Cardiac fibroblast (primary cell): ENCODE results near the gene CDRT15.

Experiments used
- DNase-seq, 2 donors: peaks; one replicate each; pipeline versions ENCODE4 v3.0.0 to v3.0.0-alpha.2; 2010; ENCODE audit warnings: low read depth in 2 of 2
- H3K4me3 ChIP-seq, 2 donors: replicated peaks in 1 of 2; 1 replicate in 1 of 2; 2 replicates in 1 of 2; pipeline ENCODE4 v1.5.1; 2011; ENCODE audit warnings: low read depth in 2 of 2, low read length in 2 of 2, mild to moderate bottlenecking in 2 of 2, moderate library complexity in 1 of 2
- CTCF ChIP-seq: IDR thresholded peaks from one replicate; pipeline ENCODE4 v1.5.1; 2011; ENCODE audit warnings: low read depth, mild to moderate bottlenecking, low read length, inconsistent platforms

Gene CDRT15

GRCh38 chr17:14202388-14203166 lies 34.1 kb downstream of the CDRT15 start:
- DNase-seq = no peak
- no peak for TF ChIP-seq CTCF
- H3K4me3 ChIP-seq = no peak overlapping the region

- TF ChIP-seq CTCF = no peak
These were observed 34.7 kb downstream of the CDRT15 start for GRCh38 chr17:14201988-14202380.

GRCh38 chr17:14201021-14201987 lies 35.4 kb downstream of the CDRT15 start:
- no peak for TF ChIP-seq CTCF
- DNase-seq = peak in 1 of 2 donors; percentile 26
- H3K4me3 ChIP-seq = no peak overlapping the region

More at GRCh38 chr17:14201988-14202380, 34.7 kb downstream of the CDRT15 start:
- no peak overlapping the region for H3K4me3 ChIP-seq
- DNase-seq = no peak

GRCh38 chr17:14200354-14200753 lies 36.3 kb downstream of the CDRT15 start:
- H3K4me3 ChIP-seq = no peak overlapping the region
- no peak for DNase-seq
- no peak for TF ChIP-seq CTCF

- DNase-seq = no peak
- H3K4me3 ChIP-seq = no peak overlapping the region
- no peak for TF ChIP-seq CTCF
These were observed 37.1 kb downstream of the CDRT15 start for GRCh38 chr17:14199601-14200000.

GRCh38 chr17:14198575-14198974 lies 38.1 kb downstream of the CDRT15 start:
- no peak for DNase-seq
- H3K4me3 ChIP-seq = no peak overlapping the region
- TF ChIP-seq CTCF = no peak
